ENCODE measurements around the gene CYP39A1.

Gene CYP39A1

DNA sequence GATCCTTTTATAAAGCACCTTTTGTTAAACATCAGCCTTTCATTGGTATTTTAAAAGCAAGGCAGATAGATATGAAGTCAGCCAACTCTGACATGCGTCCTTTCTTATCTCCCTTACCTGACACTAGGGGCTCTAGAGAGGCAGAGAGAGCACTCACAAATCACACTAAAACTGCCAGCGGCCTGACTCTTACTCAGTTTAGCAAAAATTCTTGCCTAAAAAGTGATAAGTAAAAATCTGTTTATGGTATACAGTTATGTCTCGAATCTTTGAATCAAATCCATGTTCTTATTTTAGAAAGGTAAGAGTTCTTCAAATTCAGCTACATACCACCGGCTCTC lies 24.7 kb upstream of the CYP39A1 start:
- H4K20me1 ChIP-seq (ENCODE audit: control insufficient read depth, insufficient read depth, low read depth, low read length), result no peaks in the 10 kb centered on the region
- no peaks in the 10 kb centered on the region for H3K27me3 ChIP-seq (ENCODE audit: control insufficient read depth, low read length)
- no peaks in the 10 kb centered on the region for H3F3A ChIP-seq (ENCODE audit: control insufficient read depth, insufficient read depth)
- peaks cover 49% of the 10 kb centered on the region for H3K36me3 ChIP-seq (ENCODE audit: control insufficient read depth, low read length)
- TF ChIP-seq EZH2phosphoT487 (IDR thresholded peaks at IDR 0.05; ENCODE audit: borderline replicate concordance, low read length), result no peak
- TF ChIP-seq, protein P1, sequence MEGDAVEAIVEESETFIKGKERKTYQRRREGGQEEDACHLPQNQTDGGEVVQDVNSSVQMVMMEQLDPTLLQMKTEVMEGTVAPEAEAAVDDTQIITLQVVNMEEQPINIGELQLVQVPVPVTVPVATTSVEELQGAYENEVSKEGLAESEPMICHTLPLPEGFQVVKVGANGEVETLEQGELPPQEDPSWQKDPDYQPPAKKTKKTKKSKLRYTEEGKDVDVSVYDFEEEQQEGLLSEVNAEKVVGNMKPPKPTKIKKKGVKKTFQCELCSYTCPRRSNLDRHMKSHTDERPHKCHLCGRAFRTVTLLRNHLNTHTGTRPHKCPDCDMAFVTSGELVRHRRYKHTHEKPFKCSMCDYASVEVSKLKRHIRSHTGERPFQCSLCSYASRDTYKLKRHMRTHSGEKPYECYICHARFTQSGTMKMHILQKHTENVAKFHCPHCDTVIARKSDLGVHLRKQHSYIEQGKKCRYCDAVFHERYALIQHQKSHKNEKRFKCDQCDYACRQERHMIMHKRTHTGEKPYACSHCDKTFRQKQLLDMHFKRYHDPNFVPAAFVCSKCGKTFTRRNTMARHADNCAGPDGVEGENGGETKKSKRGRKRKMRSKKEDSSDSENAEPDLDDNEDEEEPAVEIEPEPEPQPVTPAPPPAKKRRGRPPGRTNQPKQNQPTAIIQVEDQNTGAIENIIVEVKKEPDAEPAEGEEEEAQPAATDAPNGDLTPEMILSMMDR (IDR thresholded peaks at IDR 0.05; ENCODE audit: low read depth, low read length, poor library complexity, severe bottlenecking), result peak; percentile 62
- no peaks in the 10 kb centered on the region for H3K79me2 ChIP-seq (ENCODE audit: control insufficient read depth, low read length)
- H3K4me1 ChIP-seq (ENCODE audit: control insufficient read depth, low read length), result peaks cover 45% of the 10 kb centered on the region
- no peaks in the 10 kb centered on the region for H3K9me3 ChIP-seq (ENCODE audit: control insufficient read depth, insufficient read depth, low read length)
- H3K4me3 ChIP-seq (ENCODE audit: low read length), result peak overlapping the region; percentile 40
- H3K4me2 ChIP-seq (ENCODE audit: low read length), result peak overlapping the region; percentile 58
- H3K27ac ChIP-seq (ENCODE audit: low read depth, low read length), result peak overlapping the region; percentile 21; the same call in 1 of the 2 replicates
- no peaks in the 10 kb centered on the region; the same call in 1 of the 2 replicates for H3K9me2 ChIP-seq (replicated peaks; ENCODE audit: control insufficient read depth, low read length)

DNA sequence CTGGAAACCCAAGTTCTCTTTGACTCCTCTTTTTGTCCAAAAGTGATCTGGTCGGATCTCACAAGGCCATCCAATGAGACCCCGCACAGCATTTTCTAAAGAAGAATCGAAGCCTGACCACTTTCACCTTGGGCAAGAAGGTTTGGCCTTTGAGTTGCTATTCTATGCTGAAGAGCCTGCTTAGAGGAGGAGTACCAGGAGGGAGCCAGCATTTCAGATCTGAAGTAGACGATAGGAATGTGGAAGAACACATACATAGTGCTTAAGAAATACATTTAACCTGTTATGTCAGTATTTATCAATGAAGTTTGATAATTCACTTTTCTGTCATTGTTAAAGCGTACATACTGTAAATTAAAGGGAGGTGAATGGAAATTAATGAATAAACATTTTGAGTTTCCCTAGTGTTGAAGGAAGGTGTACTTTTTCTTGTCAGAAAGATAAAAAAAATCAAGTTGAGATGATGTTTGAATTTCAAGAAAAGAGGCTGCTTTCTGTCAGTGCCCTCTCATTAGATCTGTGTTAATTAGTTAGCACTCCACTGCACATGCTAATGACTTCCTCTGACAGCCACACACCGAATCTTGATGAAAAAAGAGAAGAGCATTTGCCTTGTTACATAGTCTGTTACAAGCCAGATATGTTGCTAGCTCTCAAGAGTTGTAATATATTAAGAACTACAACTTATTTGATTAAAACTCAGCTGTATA lies 24.1 kb upstream of the CYP39A1 start:
- H4K20me1 ChIP-seq (ENCODE audit: control insufficient read depth, insufficient read depth, low read depth, low read length), result no peaks in the 10 kb centered on the region
- H3K4me3 ChIP-seq (ENCODE audit: low read length), result peak overlapping the region; percentile 40
- H3K9me3 ChIP-seq (ENCODE audit: control insufficient read depth, insufficient read depth, low read length), result no peaks in the 10 kb centered on the region
- peak overlapping the region; percentile 58 for H3K4me2 ChIP-seq (ENCODE audit: low read length)
- H3K27me3 ChIP-seq (ENCODE audit: control insufficient read depth, low read length), result no peaks in the 10 kb centered on the region
- peaks cover 45% of the 10 kb centered on the region for H3K4me1 ChIP-seq (ENCODE audit: control insufficient read depth, low read length)
- no peaks in the 10 kb centered on the region; the same call in 1 of the 2 replicates for H3K9me2 ChIP-seq (replicated peaks; ENCODE audit: control insufficient read depth, low read length)
- H3K27ac ChIP-seq (ENCODE audit: low read depth, low read length), result peak overlapping the region; percentile 21; the same call in 1 of the 2 replicates
- no peaks in the 10 kb centered on the region for H3F3A ChIP-seq (ENCODE audit: control insufficient read depth, insufficient read depth)
- no peak for TF ChIP-seq EZH2phosphoT487 (IDR thresholded peaks at IDR 0.05; ENCODE audit: borderline replicate concordance, low read length)
- TF ChIP-seq, protein P1 (IDR thresholded peaks at IDR 0.05; ENCODE audit: low read depth, low read length, poor library complexity, severe bottlenecking), result no peak
- peaks cover 53% of the 10 kb centered on the region for H3K36me3 ChIP-seq (ENCODE audit: control insufficient read depth, low read length)
- no peaks in the 10 kb centered on the region for H3K79me2 ChIP-seq (ENCODE audit: control insufficient read depth, low read length)

DNA sequence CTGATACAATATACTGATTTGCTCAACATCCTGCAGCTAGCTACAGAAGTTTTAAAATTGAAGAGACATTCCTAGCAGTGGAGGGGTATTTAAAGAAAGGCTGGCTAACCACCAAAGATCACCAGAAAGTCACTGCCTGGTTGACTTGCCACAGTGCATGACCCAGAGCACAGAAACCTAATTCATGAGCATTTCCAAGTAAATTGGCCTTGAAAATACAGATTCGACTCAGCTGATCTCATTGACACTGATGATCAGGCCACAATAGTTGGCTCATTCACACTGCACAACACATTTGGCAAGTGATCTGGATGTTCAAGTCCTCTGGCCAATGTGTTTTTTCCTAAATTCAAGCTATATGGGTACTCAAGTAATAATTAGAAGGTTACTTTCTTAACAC lies 21.8 kb upstream of the CYP39A1 start:
- Histone ChIP-seq H3K27me3 (ENCODE audit: control insufficient read depth, low read length) (no peaks in the 10 kb centered on the region), H3K9me2 (replicated peaks; ENCODE audit: control insufficient read depth, low read length) (no peaks in the 10 kb centered on the region), H3K27ac (ENCODE audit: low read depth, low read length) (no peak overlapping the region), H3K4me2 (ENCODE audit: low read length) (peak overlapping the region; percentile 41), H3F3A (ENCODE audit: control insufficient read depth, insufficient read depth) (no peaks in the 10 kb centered on the region), H4K20me1 (ENCODE audit: control insufficient read depth, insufficient read depth, low read depth, low read length) (no peaks in the 10 kb centered on the region), H3K4me3 (ENCODE audit: low read length) (peak overlapping the region; percentile 11; the same call in 1 of the 2 replicates), H3K9me3 (ENCODE audit: control insufficient read depth, insufficient read depth, low read length) (no peaks in the 10 kb centered on the region), H3K4me1 (ENCODE audit: control insufficient read depth, low read length) (peaks cover 45% of the 10 kb centered on the region), H3K79me2 (ENCODE audit: control insufficient read depth, low read length) (no peaks in the 10 kb centered on the region), H3K36me3 (ENCODE audit: control insufficient read depth, low read length) (peaks cover 63% of the 10 kb centered on the region)
- TF ChIP-seq EZH2phosphoT487 (IDR thresholded peaks at IDR 0.05; ENCODE audit: borderline replicate concordance, low read length), result no peak
- TF ChIP-seq, protein P1 (IDR thresholded peaks at IDR 0.05; ENCODE audit: low read depth, low read length, poor library complexity, severe bottlenecking), result no peak

Data from DOHH2 (cell line).